Hepatocyte (in vitro differentiated cells): ENCODE results near the gene KIAA0930.

ENCODE experiments used
- EZH2phosphoT487 ChIP-seq: fragments of 200-600 bp; sonication (generic); IDR thresholded peaks from one replicate; pipeline ENCODE4 v1.6.1; 2018; ENCODE audit warnings: antibody characterized with exemption, mild to moderate bottlenecking, low read depth, moderate library complexity; ENCODE audit not compliant: unreplicated experiment, severe bottlenecking
- TF ChIP-seq, protein P1 (sequence below): fragments of 200-600 bp; sonication (generic); IDR thresholded peaks from 2 replicates; pipeline ENCODE4 v1.5.1; 2016; ENCODE audit warnings: antibody characterized with exemption, mild to moderate bottlenecking; ENCODE audit not compliant: poor library complexity

DNA sequence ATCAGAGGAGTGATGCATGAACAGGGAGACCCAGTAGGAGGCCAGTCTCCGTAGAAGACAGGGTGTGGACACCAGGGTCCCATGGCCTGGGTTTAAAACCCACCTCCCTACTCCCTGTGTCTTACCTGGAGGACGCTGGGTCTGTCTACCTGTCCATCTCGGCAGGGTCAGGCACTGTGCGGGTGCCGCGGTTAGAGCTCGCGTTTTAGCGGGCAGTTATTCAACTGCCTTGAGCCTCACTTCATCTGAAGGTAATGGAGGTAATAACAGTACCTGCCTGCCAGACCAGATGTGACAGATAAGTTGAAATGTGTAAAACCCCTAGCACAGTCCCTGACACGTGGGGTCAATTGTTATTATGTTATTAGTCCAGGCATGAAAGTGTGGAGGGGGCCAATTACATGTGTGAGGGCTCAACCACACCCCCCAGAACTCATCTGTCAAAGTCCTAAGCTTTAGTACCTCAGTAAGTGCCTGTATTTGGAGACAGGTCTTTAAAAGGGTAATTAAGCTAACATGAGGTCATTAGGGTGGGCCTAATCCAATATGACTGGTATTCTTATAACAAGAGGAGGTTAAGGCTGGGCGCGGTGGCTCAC lies 35.9 kb upstream of the KIAA0930 start:
- TF ChIP-seq, protein P1, sequence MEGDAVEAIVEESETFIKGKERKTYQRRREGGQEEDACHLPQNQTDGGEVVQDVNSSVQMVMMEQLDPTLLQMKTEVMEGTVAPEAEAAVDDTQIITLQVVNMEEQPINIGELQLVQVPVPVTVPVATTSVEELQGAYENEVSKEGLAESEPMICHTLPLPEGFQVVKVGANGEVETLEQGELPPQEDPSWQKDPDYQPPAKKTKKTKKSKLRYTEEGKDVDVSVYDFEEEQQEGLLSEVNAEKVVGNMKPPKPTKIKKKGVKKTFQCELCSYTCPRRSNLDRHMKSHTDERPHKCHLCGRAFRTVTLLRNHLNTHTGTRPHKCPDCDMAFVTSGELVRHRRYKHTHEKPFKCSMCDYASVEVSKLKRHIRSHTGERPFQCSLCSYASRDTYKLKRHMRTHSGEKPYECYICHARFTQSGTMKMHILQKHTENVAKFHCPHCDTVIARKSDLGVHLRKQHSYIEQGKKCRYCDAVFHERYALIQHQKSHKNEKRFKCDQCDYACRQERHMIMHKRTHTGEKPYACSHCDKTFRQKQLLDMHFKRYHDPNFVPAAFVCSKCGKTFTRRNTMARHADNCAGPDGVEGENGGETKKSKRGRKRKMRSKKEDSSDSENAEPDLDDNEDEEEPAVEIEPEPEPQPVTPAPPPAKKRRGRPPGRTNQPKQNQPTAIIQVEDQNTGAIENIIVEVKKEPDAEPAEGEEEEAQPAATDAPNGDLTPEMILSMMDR = no peak
- no peak for TF ChIP-seq EZH2phosphoT487
